Activated naive CD4-positive, alpha-beta T cell treated with anti-CD3 and anti-CD28 coated beads, Interleukin-2, amount 50 U/mL, for 24 hours (primary cell): ENCODE results near the gene SMOC1.

Experiments used
- H3K27ac Mint-ChIP-seq: one replicate; pipeline ENCODE4 v1.8.0; 2021; ENCODE audit warnings: mild to moderate bottlenecking, mixed read lengths
- H3K27me3 Mint-ChIP-seq: one replicate; pipeline ENCODE4 v1.8.0; 2021; ENCODE audit warnings: mixed read lengths
- H3K36me3 Mint-ChIP-seq: one replicate; pipeline ENCODE4 v1.8.0; 2021; ENCODE audit warnings: mixed read lengths
- H3K4me1 Mint-ChIP-seq: one replicate; pipeline ENCODE4 v1.8.0; 2021; ENCODE audit warnings: mixed read lengths
- H3K4me3 Mint-ChIP-seq: one replicate; pipeline ENCODE4 v1.8.0; 2021; ENCODE audit warnings: mild to moderate bottlenecking, mixed read lengths
- H3K9me3 Mint-ChIP-seq: one replicate; pipeline ENCODE4 v1.8.0; 2021; ENCODE audit warnings: mixed read lengths

The SMOC1 gene

GRCh38 chr14:70034257-70034656 lies 155.0 kb downstream of the SMOC1 start:
- Mint-ChIP-seq H3K27ac (no peak overlapping the region), H3K27me3 (peaks cover 6% of the 10 kb centered on the region), H3K4me1 (no peaks in the 10 kb centered on the region), H3K36me3 (no peaks in the 10 kb centered on the region), H3K4me3 (no peak overlapping the region), H3K9me3 (no peaks in the 10 kb centered on the region)

DNA sequence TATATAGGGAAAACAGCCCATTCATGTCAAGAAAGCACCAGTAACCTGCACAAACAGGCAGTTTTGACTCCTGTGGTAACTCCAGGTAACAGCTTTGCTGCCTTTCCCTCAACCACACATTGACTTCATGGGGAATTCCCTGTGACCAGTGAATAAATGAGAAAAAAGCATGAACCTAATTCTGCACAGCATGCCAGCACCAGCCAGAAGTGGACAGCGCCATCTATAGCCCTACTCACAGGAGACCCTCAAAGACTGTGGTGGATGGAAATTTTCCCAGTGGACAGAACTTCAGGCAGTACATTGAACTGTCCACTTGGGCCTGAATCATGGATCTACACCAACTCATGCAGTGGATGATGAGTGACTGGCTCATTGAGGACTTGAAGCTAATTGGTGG lies 157.4 kb downstream of the SMOC1 start:
- Mint-ChIP-seq H3K27ac (no peak overlapping the region), H3K4me3 (no peak overlapping the region), H3K36me3 (no peaks in the 10 kb centered on the region), H3K4me1 (no peaks in the 10 kb centered on the region), H3K9me3 (no peaks in the 10 kb centered on the region), H3K27me3 (peaks cover 4% of the 10 kb centered on the region)

- Mint-ChIP-seq H3K4me3 (no peak overlapping the region), H3K36me3 (no peaks in the 10 kb centered on the region), H3K4me1 (no peaks in the 10 kb centered on the region), H3K9me3 (no peaks in the 10 kb centered on the region), H3K27me3 (peaks cover 15% of the 10 kb centered on the region), H3K27ac (no peak overlapping the region)
Measured at GRCh38 chr14:70043001-70043400, 163.8 kb downstream of the SMOC1 start.

DNA sequence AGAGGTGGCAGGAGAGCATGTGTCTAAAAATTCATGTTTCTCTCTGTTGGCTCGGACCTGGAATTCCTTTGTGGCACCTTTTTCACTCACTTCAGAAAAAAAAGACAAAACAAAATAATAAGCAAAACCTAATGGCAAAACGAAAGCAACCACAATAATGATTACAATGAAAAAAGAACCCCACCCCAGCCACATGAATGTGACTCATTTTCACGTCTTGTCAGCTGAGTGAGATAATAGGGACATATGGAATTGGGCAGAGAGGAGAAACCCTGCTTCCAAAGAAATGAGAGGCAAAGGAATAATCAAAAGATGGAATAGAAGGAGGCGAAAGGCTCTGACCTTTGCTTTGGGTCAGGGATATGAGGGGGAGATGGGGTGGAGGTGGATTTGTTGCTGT lies 166.1 kb downstream of the SMOC1 start:
- Mint-ChIP-seq H3K27me3 (peaks cover 11% of the 10 kb centered on the region), H3K4me1 (no peaks in the 10 kb centered on the region), H3K27ac (no peak overlapping the region)

GRCh38 chr14:70045844-70046535 lies 166.8 kb downstream of the SMOC1 start:
- H3K27me3 Mint-ChIP-seq: peaks cover 11% of the 10 kb centered on the region
- H3K4me1 Mint-ChIP-seq: no peaks in the 10 kb centered on the region
- no peak overlapping the region for H3K4me3 Mint-ChIP-seq
- no peak overlapping the region for H3K27ac Mint-ChIP-seq
- H3K9me3 Mint-ChIP-seq: no peaks in the 10 kb centered on the region
- H3K36me3 Mint-ChIP-seq: no peaks in the 10 kb centered on the region

More for the DNA sequence above, 166.1 kb downstream of the SMOC1 start:
- Mint-ChIP-seq H3K4me3 (no peak overlapping the region), H3K9me3 (no peaks in the 10 kb centered on the region), H3K36me3 (no peaks in the 10 kb centered on the region)

GRCh38 chr14:70047598-70048312 lies 168.5 kb downstream of the SMOC1 start:
- H3K9me3 Mint-ChIP-seq: no peaks in the 10 kb centered on the region
- no peak overlapping the region for H3K27ac Mint-ChIP-seq
- H3K4me1 Mint-ChIP-seq: peaks cover 7% of the 10 kb centered on the region
- H3K27me3 Mint-ChIP-seq: peaks cover 5% of the 10 kb centered on the region
- no peaks in the 10 kb centered on the region for H3K36me3 Mint-ChIP-seq
- H3K4me3 Mint-ChIP-seq: no peak overlapping the region

- Mint-ChIP-seq H3K9me3 (no peaks in the 10 kb centered on the region), H3K4me3 (no peak overlapping the region), H3K27ac (no peak overlapping the region), H3K4me1 (peaks cover 8% of the 10 kb centered on the region), H3K36me3 (no peaks in the 10 kb centered on the region), H3K27me3 (peaks cover 2% of the 10 kb centered on the region)
Measured at GRCh38 chr14:70048313-70048654, 169.1 kb downstream of the SMOC1 start.

- Mint-ChIP-seq H3K36me3 (no peaks in the 10 kb centered on the region), H3K27me3 (peaks cover 1% of the 10 kb centered on the region), H3K9me3 (peaks cover 7% of the 10 kb centered on the region), H3K27ac (no peak overlapping the region), H3K4me3 (no peak overlapping the region), H3K4me1 (peaks cover 8% of the 10 kb centered on the region)
Measured at GRCh38 chr14:70049605-70050004, 170.4 kb downstream of the SMOC1 start.

DNA sequence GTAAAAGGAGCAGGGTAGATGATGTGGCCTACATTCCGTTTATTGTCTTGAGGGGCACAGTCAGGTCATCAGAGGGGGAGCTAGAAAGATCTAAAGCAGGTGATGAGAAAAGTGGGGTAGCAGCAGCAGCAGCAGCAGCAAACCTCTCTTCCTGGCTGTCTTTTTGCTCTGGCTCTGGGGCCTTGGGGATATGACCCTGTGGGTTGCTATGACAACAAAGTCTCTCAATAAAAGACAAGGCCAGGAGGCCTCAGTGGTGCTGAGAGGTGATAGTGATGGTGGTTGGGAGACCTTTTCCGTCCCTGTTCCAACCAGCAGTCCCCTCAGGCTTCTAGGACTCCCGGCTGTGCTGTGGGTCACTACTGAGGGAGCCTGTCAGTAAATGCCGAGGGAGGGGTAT lies 170.9 kb downstream of the SMOC1 start:
- peaks cover 7% of the 10 kb centered on the region for H3K9me3 Mint-ChIP-seq
- H3K4me1 Mint-ChIP-seq: peaks cover 8% of the 10 kb centered on the region
- H3K36me3 Mint-ChIP-seq: no peaks in the 10 kb centered on the region
- H3K4me3 Mint-ChIP-seq: no peak overlapping the region
- peaks cover 1% of the 10 kb centered on the region for H3K27me3 Mint-ChIP-seq
- no peak overlapping the region for H3K27ac Mint-ChIP-seq

GRCh38 chr14:70052990-70053389 lies 173.8 kb downstream of the SMOC1 start:
- Mint-ChIP-seq H3K9me3 (peaks cover 7% of the 10 kb centered on the region), H3K36me3 (no peaks in the 10 kb centered on the region), H3K4me1 (peaks cover 8% of the 10 kb centered on the region)

DNA sequence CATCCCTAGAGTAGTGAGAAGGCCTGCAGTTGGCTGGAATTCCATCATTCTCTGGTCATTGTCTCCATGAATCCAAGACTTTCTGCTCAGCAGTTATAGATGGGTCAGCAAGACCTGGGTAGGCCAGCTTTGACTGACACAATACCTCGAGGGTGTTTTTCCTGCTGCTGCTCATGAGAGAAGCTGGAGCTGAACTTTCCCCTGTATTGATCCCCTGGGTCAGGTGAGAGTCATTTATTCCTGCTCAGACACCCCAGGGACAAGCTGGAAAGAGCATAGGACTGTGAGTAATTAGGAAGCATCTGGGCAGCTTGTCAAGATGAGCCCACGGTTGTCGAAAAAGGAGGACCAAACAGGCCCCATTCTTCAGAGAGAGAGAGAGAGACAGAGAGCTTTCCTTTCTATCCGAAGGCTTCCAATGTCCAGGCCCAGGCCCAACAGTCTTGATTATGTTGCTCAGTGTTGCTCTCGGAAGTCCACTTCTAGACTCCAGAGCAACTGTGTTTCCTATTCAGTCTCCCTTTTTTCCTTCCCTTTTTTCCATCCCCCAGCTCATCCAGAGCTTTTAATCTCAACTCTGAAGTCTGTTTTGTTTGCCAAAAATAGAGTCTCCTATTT lies 178.4 kb downstream of the SMOC1 start:
- Mint-ChIP-seq H3K4me3 (no peak overlapping the region), H3K4me1 (peaks cover 2% of the 10 kb centered on the region), H3K36me3 (no peaks in the 10 kb centered on the region), H3K9me3 (peaks cover 7% of the 10 kb centered on the region), H3K27ac (no peak overlapping the region), H3K27me3 (peaks cover 12% of the 10 kb centered on the region)

More at GRCh38 chr14:70052990-70053389, 173.8 kb downstream of the SMOC1 start:
- Mint-ChIP-seq H3K27me3 (peaks cover 8% of the 10 kb centered on the region), H3K27ac (no peak overlapping the region), H3K4me3 (no peak overlapping the region)

DNA sequence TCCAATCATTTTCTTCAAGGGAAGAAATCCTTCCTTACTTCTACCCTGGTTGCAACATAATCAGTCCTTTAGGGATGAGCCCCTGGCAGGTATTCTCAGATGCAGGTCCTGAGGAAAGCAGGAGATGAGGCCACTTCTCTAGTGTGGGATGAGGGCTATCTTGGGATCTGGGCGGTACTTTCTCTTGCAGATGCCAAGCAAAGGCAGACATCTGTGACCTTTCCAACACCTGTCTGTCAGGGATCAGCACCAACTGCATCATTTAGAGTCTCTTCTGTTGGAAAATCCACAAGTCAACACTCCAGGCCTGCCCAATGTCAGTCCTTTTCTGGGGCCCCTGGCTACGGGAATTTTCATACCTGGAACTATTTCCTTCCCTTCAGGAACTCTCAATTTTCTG lies 180.3 kb downstream of the SMOC1 start:
- Mint-ChIP-seq H3K36me3 (no peaks in the 10 kb centered on the region), H3K9me3 (no peaks in the 10 kb centered on the region)

GRCh38 chr14:70061108-70061507 lies 181.9 kb downstream of the SMOC1 start:
- no peak overlapping the region for H3K4me3 Mint-ChIP-seq
- H3K27ac Mint-ChIP-seq: no peak overlapping the region
- no peaks in the 10 kb centered on the region for H3K36me3 Mint-ChIP-seq
- no peaks in the 10 kb centered on the region for H3K4me1 Mint-ChIP-seq
- peaks cover 20% of the 10 kb centered on the region for H3K27me3 Mint-ChIP-seq
- H3K9me3 Mint-ChIP-seq: no peaks in the 10 kb centered on the region

More for the DNA sequence above, 180.3 kb downstream of the SMOC1 start:
- Mint-ChIP-seq H3K4me3 (no peak overlapping the region), H3K4me1 (no peaks in the 10 kb centered on the region), H3K27ac (no peak overlapping the region), H3K27me3 (peaks cover 17% of the 10 kb centered on the region)

GRCh38 chr14:70064136-70064865 lies 185.1 kb downstream of the SMOC1 start:
- no peak overlapping the region for H3K4me3 Mint-ChIP-seq
- peaks cover 15% of the 10 kb centered on the region for H3K27me3 Mint-ChIP-seq
- no peak overlapping the region for H3K27ac Mint-ChIP-seq
- no peaks in the 10 kb centered on the region for H3K9me3 Mint-ChIP-seq
- no peaks in the 10 kb centered on the region for H3K36me3 Mint-ChIP-seq
- no peaks in the 10 kb centered on the region for H3K4me1 Mint-ChIP-seq

GRCh38 chr14:70067810-70068209 lies 188.6 kb downstream of the SMOC1 start:
- Mint-ChIP-seq H3K27me3 (peaks cover 10% of the 10 kb centered on the region), H3K4me1 (no peaks in the 10 kb centered on the region), H3K4me3 (no peak overlapping the region), H3K36me3 (no peaks in the 10 kb centered on the region), H3K9me3 (no peaks in the 10 kb centered on the region), H3K27ac (no peak overlapping the region)

DNA sequence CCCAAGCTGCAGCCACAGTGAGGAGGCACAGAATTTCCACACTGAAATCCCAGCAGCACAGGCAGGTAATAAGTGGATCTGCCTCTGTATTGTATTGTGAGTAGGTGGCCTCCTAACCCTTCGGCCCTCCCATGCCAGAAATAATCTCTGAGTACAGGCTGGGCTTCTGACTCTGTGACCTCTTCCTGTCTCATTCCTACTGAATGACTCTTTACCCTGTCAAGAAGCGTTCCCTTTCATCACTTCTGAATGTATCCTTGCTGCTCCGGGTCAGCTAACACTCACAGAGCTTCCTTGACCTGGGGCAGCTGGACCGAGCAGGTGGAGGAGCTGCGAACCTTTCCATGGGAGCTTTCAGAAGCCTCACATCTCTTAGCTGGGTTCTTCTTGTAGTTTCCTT lies 190.0 kb downstream of the SMOC1 start:
- Mint-ChIP-seq H3K27ac (no peak overlapping the region), H3K9me3 (no peaks in the 10 kb centered on the region), H3K36me3 (no peaks in the 10 kb centered on the region), H3K27me3 (peaks cover 8% of the 10 kb centered on the region), H3K4me3 (no peak overlapping the region), H3K4me1 (no peaks in the 10 kb centered on the region)
